Mesenteric fat pad (tissue), 1 donor: ENCODE data around the gene UTRN. TPM values are rescaled to one million over a fixed set of nuclear protein-coding genes. Genes with fewer than 3 reads are reported as not detected.

Experiments used
- DNase-seq: peaks from one replicate; pipeline ENCODE4 v3.0.0-alpha.2; 2020; ENCODE audit warnings: low spot score
- total RNA-seq: library from RNA; stranded (reverse); fragmentation: NEBNext Ultra II Directional; extraction: Animal tissue kit (Norgen Biotek cat#: 25700); gene quantifications from one replicate; pipeline ENCODE4 v1.2.1, GENCODE V29; 2021
- donor health status: DM: yes; HTN: yes; CAD: no.

The UTRN gene
- total RNA-seq, 1 donor from 2014 or later, result 193 TPM

DNA sequence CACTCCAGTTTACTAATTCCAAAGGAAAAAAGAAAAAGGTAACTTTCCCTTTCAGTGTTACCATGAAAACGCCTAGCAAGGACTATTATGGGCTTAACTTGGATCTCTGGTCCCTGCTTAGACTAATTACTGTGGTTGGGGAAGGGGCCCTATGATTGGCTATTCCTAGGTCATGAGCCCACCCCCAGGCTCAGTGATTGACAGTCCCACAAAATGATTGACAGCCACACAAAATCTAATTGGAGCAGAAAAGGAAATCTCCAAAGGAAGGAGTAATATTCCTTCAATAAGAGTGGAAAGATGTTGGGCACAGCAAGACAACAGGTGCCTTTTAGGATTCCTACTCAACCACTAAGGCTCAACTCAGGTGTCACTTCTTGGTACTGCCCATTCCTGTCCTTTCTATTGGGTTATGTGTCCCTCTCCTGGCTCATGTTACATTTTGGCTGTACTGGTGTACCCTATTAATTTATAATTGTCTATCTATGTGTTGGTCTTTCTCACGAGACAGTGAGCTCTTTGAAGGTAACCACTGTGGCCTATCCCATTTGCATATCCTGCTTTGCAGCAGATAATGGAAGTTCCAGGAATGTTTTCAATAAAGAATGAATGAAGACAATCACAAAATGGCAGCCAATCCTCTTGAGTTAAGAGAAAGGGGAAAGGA, 5.5 kb upstream of the UTRN start:
- no peak for DNase-seq

DNA sequence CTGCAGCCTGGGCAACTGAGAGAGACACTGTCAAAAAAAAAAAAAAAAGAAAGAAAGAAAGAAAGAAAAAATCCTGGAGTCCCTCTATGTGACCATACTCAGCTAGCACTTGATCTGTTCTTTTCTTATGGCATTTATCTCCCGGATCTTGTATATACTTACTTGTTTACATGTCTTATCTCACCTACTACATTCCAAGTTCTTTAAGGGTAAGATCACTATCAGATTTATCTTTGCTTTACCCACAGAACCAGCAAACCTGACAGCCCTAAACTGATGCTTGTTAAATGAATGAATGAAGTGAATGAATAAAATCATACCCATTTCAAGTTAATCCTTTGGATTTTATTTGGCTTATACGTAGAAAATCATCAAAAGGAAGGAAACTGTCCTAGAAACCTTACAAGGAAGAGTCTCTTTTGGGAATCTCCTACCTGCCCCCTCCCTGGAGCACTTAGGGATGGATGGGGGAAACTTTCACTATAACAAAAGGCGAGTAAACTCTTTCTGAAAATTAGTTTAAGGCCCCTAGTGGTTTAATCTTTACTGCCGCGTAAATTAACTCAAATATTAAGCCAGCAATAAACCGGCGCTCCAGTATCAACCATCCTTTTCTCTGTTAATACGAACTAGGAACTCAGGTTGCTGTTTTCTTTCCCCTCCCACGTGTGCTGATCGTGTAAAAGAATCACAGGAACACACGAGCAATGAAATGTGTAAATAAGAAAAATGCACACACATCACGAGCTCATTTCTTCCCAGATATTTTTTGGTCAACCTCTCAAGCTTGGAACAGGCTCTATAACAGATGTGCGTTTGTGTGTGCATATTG, 1.3 kb upstream of the UTRN start:
- no peak for DNase-seq

DNA sequence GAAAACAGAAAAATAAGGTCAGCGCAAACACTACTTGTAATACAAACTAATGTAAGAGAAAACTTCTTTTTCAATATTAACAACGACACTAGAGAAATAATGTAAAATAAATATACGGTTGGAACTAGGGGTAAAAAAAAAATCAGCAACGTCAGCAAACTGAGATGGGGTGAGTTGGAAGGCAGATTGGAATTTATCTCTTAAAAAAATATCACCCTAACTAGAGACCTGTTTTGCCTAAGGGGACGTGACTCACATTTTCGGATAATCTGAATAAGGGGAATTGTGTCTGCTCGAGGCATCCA, 705 bp upstream of the UTRN start:
- DNase-seq, result no peak

DNA sequence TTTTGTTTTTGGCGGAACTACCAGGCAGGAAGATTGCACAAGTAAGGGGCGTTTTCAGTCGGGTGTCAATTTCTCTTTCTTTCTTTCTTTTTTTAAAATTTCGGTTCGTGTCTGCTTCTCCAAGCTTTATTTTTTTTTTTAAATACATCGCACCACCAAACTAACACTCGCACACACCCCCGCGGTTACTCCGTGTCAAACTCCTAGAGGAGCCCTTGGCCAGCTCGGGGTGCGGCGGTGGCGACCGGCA, 338 bp downstream of the UTRN start:
- no peak for DNase-seq

DNA sequence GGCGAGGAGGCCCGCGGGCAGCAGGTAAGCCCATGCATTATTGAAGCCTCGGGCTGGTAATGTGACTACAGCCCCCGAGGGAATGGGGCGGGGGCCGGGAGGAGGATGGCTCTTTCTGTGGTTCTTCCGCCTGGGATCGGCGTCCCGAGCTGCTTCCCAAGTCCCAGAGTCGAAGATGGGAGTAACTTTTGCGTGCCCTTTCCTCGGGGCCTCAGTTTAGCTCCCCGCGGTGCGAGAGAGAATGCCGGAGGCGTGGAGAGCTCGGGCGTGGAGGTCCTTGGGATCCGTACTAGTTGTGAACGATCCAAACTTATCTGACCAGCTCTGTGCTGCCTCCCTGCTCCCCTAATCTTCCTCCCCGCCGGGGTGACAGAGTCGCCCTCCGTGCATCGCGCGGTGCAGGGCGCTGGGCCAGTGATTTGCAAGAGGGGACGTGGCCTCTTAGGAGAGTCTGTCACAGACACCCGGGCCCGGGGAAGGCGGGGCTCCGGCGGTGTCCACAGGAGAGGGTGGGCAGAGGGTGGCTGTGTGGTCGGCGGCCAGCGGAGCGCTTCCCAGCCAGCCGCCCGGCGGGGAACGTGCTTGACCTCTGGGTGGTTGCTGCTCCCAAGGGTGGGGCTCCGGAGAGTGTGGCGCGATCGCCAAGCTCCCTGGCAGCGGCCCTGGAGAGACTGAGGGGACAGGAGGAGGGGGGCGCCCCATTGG, 815 bp downstream of the UTRN start:
- peak; percentile 92 for DNase-seq

DNA sequence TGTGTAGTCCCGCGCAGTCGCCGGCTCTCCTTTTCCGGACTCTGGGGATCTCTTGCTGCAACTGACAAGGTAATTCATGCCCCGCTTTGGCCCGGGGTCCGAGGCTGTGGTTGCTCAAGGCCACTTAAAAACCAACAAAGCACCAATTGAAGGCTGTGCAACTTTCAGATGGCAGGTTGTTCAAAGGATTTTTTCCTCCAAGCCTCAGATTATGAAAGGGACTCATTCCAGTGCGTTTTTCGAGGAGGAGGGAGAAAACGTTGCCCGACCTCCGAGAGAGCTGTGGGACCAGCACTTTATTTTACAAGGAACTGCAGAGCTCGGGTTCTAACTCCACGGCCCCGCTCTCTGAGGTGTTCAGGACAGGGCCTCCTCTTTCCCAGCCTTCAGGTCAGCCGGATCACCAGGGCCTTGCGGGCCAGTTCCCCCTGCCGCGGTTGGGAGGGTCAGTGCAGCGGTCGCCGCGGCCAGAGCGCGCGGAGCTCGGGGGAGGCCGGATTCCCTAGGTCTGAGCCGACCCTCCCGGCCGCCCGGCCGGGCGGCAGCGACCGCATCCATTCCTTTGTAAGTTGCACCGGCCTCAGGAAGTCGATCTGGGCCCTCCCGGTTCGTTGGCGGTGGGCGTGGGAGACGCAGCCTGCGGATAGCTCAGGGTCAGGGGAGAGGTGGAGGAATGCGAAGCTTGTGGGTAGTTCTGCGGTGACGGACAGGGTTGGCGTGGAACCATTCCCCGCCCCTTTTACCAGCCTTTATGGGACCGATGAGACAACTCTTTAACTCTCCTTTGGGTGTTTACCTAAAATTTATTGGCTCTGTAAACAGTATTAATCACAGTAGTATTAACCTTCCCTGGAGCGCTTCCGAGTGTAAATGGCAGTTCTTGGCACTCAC, 1.6 kb downstream of the UTRN start:
- DNase-seq, result peak; percentile 90

DNA sequence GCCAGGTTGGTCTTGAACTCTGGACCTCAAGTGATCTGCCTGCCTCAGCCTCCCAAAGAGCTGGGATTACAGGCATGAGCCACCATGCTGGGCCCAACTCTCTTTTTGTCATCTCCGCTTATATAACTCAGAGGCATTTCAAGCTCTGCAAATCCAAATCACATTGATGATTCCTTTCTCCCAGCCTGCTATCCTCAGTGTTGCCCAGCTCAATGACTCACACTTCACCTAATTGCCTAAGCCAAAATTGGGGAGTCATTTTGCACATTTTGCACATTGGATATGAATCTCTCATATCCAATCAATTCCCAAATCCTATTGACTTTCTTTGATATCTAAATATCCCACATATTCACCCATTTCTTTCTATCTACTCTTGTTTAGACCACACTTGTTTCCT, 3.9 kb downstream of the UTRN start:
- no peak for DNase-seq

DNA sequence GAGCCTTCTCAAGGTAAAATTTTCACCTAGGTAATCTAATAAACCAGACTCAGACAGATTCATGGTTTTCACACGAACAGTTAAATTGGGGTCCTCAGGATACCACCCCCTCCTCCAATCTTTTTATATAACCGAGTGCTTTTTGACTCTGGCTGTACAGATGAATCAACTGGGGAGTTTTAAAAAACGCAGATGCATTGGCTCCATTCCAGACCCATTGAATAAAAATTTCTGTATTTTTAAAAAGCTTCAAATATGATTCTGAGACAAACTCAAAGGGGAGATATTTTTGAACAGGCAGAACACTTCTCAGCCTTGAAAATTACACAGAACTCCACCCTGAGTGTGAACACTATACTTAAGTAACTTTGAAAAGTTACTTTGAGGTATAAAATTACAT, 7.2 kb downstream of the UTRN start:
- no peak for DNase-seq

DNA sequence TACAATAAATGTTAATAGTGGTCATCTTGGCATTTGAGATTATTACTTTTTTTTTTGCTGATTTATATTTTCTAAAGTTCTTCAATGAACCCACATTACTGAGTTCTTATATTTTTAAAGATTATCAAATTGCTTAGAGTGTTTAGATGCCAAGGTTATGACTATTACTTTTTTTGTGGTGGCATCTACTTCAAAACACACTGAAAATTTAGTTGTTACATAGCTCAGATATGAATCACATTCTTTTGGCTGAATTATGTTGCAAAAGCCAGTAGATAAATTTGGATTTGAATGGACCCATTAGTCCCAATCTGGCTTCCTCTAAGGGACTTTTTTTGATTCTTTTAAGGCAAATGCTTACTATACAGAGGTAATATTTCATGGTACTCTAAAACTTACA, 8.9 kb downstream of the UTRN start:
- DNase-seq, result no peak

DNA sequence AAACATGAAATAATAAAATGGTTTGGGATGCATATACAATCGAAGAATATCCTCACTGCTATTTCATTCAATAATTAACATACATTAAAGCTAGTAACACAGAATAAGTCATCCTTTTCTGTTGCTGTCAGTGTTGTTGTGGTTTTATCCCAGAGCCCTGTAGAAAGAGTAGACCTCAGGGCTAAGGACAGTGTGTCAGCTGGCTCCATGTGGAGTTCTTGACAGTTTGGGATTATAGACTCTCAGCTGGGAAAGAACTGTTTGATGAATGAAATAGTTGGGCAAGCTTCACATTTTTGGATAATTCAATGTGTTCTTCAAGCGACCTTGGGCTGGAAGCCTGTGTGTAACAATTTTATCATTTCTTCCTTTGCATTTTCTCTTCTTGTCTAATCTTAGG, 10.1 kb downstream of the UTRN start:
- no peak for DNase-seq

DNA sequence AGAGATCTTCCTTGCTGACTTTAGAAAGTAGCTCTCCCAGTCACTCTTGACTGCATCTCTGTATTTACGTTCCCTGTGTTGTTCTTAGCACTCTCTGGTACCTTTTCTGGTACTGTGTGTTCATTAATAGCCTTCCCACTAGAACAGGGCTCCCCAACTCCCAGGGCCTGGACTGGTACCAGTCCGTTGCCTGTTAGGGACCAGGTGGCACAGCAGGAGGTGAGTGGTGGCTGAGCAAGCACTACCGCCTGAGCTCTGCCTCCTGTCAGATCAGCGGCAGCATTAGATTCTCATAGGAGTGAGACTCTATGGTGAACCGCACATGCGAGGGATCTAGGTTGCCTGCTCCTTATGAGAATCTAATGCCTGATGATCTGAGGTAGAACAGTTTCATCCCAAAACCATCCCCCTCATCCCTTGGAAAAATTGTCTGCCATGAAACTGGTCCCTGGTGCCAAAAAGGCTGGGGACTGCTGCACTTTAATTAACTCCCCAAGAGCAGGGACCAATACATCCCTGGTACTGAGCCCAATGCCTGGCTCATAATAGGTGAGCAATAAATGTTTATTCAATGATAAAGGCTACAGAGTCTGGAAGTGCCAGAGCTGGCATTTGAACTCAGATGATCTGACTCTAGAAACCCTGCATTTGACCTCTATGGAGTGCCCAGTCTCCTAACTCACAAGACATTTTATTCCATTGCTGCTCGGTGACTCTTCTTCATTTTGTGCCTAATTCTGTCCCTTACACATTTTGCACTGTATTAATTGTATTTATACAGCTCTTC, 11.0 kb downstream of the UTRN start:
- no peak for DNase-seq

DNA sequence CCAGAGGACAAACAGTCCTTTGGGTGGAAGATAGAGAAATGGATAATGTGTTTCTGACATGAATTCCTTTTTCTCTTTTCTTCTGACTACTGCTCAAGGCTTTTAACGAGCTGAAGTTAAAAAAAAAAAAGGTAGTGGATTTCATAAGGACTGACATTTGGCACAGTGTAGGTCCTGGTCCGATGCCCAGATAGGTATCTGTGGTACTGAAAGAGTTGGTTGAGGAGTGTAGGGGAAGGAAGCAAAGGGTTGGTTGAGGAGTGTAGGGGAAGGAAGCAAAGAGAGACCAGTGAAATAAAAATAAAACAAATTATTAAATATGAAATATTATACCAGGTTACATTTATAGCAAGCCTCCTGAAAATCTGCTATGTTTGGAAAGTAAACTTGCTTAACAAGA, 11.8 kb downstream of the UTRN start:
- no peak for DNase-seq

DNA sequence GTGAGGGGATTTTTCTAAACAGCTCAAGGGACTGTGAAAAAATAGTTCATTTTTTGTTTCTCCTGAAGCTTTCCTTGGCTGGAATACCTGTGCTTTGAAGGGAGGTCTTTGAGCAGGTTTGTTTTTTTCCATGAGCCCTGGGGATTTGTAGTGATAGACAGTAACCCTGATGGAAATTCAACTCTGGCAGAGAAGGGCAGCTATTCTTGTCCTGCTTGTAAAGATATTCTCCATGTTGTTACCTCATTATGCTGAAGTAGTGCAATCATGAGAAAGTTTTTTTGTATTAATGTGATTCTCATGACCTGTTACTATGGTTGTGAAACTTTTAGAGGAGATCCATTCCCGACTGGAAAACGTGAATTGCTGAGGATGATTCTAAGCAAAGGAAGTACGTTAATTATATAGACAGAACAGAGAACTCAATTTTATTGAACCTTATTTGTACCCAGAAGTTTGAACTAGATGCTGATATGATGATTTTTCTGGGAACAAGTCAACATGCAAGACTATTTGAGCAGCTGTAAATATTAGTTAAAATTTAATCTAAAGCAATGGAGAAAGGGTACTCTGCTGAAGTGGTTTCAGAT, 12.5 kb downstream of the UTRN start:
- DNase-seq, result no peak

DNA sequence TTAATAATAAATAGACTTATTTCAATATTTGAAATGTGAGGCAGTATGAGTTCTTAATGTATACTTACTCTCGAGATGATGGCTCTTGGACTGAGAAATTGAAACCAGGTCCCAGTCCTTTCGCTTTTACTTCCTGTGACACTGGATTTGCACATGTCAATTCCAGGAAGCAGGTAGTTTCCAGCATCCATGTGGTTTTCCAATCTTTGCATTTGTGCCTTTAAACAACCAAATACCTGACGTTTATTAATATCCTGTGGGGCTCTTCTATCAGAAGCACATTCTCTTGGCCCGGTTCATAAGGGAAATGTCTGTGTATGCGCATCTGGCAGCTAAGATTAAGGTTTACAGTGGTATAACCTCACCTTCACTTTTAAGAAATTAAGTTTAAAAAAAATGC, 13.1 kb downstream of the UTRN start:
- no peak for DNase-seq

DNA sequence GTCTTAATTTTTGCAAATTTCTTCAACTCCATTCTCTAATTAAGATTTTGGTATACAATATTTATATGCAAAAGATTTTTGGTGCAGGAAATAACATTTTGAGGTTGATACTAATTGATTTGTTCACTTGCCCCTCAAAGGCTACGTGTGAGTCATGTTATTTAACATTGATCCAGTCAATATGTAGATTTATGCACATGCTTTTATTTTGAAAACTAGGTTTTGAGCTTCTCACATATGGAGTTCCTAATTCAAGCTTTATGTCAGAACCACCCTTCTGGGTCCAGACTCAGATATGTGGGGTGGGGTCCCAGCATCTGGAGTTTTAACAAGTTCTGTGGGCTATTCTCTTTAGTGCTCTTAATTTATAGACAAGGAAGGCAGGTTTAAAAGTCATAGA, 13.8 kb downstream of the UTRN start:
- DNase-seq, result no peak

DNA sequence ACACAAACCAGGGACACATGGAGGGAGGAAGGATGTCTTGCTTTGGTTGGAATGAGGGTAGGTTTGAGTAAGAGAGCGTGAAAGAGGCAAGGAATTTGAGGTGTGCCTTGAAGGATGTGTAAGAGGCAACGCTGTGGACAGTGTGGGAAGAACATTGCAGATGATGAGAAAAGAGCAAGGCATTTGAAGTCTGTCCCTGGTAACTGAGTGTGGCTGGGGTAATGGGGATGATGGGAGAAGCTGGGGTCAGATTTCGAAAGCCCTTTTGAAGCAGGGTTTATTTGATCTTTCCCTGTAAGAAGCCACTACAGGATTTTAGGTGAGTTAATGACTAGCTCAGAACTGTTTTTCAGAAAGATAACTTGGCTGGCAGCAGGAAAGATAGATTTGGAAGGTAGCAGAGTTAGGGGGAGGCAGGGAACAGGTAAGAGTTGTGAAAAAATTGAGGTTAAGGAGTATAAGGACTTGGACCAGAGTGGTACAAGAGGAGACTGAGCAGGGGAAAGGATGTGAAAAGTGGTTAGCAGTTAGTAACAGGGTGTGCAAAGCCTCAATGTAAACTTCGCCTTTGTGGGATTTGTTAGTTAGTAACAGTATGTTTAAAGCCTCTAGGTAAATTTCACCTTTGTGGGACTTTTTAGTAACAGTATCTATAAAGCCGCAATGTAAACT, 17.7 kb downstream of the UTRN start:
- DNase-seq, result no peak

DNA sequence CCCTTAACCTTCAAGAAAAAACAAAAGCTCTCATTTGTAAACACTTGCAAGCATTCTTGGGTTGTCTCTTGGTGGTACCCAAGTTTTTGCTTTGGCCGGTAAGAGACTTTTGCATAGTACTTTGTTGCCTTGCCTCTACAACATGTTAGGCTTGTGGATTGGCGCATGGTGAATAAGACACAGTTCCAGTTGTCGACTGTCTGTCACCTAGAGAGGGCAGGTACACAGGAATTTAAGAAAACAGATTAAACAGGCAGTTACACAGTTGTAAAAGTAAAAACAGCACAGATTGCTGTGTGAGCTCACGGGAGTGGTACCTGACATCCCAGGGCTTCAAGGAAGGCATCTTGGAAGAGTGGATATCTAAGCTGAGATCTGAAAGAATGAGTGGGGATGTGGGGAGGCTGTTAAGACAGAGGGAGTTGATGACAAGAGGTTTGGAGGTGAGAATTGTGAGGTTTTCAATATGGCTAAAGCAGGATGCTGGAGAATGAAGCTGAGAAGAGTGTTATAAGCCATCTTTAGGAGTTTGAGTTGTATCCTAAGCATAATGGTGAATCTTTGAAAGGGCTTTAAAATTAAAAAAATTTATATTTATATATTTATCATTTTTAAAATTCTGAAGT, 19.2 kb downstream of the UTRN start:
- DNase-seq, result no peak

DNA sequence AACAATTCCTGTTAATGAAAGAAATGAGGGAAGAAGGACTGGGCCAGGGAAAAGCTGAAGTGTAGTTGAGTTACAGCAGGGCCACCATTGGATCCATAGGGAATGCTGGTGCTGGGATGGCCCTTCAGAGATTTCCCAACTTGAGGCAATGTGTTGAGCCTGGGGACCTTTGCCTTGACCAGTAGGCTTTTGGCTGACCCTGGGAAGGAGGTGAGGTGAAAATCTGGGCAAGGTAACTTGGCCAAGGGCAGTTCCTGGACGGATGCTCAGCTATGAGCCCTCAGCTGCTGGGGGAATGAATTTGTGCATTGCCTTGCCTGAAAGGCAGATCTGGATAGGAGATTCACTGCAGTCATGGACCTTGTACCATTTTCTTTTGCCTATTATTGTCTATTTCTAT, 20.4 kb downstream of the UTRN start:
- DNase-seq, result no peak

DNA sequence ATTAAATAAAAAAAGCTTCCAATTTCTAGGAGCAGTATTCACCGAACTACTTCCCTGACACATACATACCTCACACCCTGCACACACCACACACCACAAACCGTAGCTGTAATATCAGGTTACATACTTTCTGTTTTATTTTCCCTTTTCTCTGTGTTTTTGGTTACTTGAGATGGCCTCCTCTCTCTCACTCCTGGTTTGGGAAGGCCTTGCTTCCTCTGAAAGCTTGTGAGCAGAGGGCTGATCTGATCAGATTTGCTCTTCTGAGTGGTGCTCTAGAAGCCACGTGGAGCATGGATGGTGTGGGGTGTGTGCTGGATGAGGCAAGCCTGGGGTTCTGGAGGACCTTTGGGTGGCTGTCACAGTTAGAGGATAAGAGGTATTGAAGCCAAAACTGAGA, 20.9 kb downstream of the UTRN start:
- DNase-seq, result no peak

DNA sequence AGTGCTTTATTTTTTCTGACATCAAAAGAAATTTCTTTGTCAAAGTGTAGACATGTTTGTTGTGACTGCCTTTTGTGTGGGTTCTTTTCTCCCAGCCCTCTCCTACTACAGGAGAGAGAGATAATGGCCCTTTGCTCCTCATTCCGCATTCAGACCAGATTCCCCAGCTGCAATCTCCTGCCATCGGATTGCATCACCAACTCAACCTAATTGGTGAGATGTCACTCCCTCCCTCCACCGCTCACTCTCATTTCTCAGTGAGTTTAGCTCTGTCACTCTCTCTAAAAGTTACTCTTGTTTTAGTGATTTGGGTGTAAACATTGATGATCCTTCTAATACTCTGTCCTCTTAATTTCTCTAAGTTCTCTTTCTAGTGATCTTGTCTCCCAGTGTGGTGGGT, 22.7 kb downstream of the UTRN start:
- DNase-seq, result no peak
